HepG2 (cell line): ENCODE data around the gene CTF1. TPM values are rescaled to one million over a fixed set of nuclear protein-coding genes. Genes with fewer than 3 reads are reported as not detected.

Experiments
- MTF2 ChIP-seq: sonication (generic); formaldehyde crosslinking; IDR thresholded peaks from 2 replicates; pipeline ENCODE4 v1.5.0; 2020; ENCODE audit warnings: missing genetic modification reagents, borderline replicate concordance
- NAIF1 ChIP-seq: sonication (generic); formaldehyde crosslinking; IDR thresholded peaks from 2 replicates; pipeline ENCODE4 v1.5.0; 2020; ENCODE audit warnings: mild to moderate bottlenecking, missing genetic modification reagents, borderline replicate concordance
- NCOA1 ChIP-seq: sonication (generic); formaldehyde crosslinking; IDR thresholded peaks from 2 replicates; pipeline ENCODE4 v1.9.0; 2021; ENCODE audit warnings: missing genetic modification reagents
- NFE2L1 ChIP-seq: sonication (generic); formaldehyde crosslinking; IDR thresholded peaks from 2 replicates; pipeline ENCODE4 v1.4.0; 2020; ENCODE audit warnings: missing genetic modification reagents, mild to moderate bottlenecking, borderline replicate concordance
- PRPF4 ChIP-seq: fragments of 200-400 bp; formaldehyde crosslinking; IDR thresholded peaks from 2 replicates; pipeline ENCODE4 v1.6.1; 2016; ENCODE audit warnings: low read length, low read depth; ENCODE audit not compliant: poor library complexity, severe bottlenecking
- TOE1 ChIP-seq: sonication (generic); formaldehyde crosslinking; IDR thresholded peaks from 2 replicates; pipeline ENCODE4 v1.4.0; 2020; ENCODE audit warnings: mild to moderate bottlenecking, missing genetic modification reagents
- ZNF33B ChIP-seq: sonication (generic); formaldehyde crosslinking; IDR thresholded peaks from 2 replicates; pipeline ENCODE4 v1.5.1; 2020; ENCODE audit warnings: mild to moderate bottlenecking, missing genetic modification reagents
- ZNF34 ChIP-seq: sonication (generic); formaldehyde crosslinking; IDR thresholded peaks from 2 replicates; pipeline ENCODE4 v1.4.0; 2020; ENCODE audit warnings: mild to moderate bottlenecking, missing genetic modification reagents, borderline replicate concordance
- ZNF891 ChIP-seq: sonication (generic); formaldehyde crosslinking; IDR thresholded peaks from 2 replicates; pipeline ENCODE4 v1.5.0; 2020; ENCODE audit warnings: mild to moderate bottlenecking, missing genetic modification reagents
- polyA plus RNA-seq, 8 experiments: library from polyadenylated mRNA; depleted of rRNA in 3 of 8; stranded (reverse) in 7 of 8; unstranded in 1 of 8; fragments of >200 nt; fragmentation: Illumina TruSeq in 4 of 8; extraction: Trizol in 4 of 8; gene quantifications; 2 replicates each; pipeline versions ENCODE4 v1.2.1 to v1.2.3, GENCODE V29; 2011 to 2016; ENCODE audit warnings: low read depth in 4 of 8, missing spikeins in 1 of 8, mixed read lengths in 1 of 8; ENCODE audit not compliant: insufficient read depth in 1 of 8
- total RNA-seq, 5 experiments: library from RNA; depleted of rRNA; stranded (reverse); fragments of >200 nt; fragmentation: Illumina TruSeq; extraction: Trizol; gene quantifications; 2 replicates each; pipeline ENCODE4 v1.2.3, GENCODE V29; 2016; ENCODE audit warnings: low read depth in 1 of 5
- TF ChIP-seq, protein P1 (sequence below): sonication (generic); formaldehyde crosslinking; IDR thresholded peaks from 2 replicates; pipeline ENCODE4 v1.5.0; 2020; ENCODE audit warnings: mild to moderate bottlenecking, missing genetic modification reagents, borderline replicate concordance
- TF ChIP-seq, protein P2 (sequence below): sonication (generic); formaldehyde crosslinking; IDR thresholded peaks from 2 replicates; pipeline ENCODE4 v1.5.1; 2020; ENCODE audit warnings: missing genetic modification reagents, mild to moderate bottlenecking, borderline replicate concordance
- TF ChIP-seq, protein P3 (sequence below): sonication (generic); formaldehyde crosslinking; IDR thresholded peaks from 2 replicates; pipeline ENCODE4 v1.5.0; 2020; ENCODE audit warnings: missing genetic modification reagents
- TF ChIP-seq, protein P4 (sequence below): sonication (generic); formaldehyde crosslinking; IDR thresholded peaks from 2 replicates; pipeline ENCODE4 v1.4.0; 2020; ENCODE audit warnings: mild to moderate bottlenecking, missing genetic modification reagents
- TF ChIP-seq, protein P5 (sequence below): sonication (generic); formaldehyde crosslinking; IDR thresholded peaks from 2 replicates; pipeline ENCODE4 v1.5.0; 2020; ENCODE audit warnings: mild to moderate bottlenecking, missing genetic modification reagents, moderate library complexity
- TF ChIP-seq, protein P6 (sequence below): sonication (generic); formaldehyde crosslinking; conservative IDR thresholded peaks from 2 replicates; pipeline ENCODE4 v1.4.0; 2020; ENCODE audit warnings: missing genetic modification reagents

The CTF1 gene
- total and polyA plus RNA-seq, 2 of the 13 experiments (the other 11 are each of a cell fraction or from before 2014, with no cell fraction given): 0.13 to 1.8 TPM

DNA sequence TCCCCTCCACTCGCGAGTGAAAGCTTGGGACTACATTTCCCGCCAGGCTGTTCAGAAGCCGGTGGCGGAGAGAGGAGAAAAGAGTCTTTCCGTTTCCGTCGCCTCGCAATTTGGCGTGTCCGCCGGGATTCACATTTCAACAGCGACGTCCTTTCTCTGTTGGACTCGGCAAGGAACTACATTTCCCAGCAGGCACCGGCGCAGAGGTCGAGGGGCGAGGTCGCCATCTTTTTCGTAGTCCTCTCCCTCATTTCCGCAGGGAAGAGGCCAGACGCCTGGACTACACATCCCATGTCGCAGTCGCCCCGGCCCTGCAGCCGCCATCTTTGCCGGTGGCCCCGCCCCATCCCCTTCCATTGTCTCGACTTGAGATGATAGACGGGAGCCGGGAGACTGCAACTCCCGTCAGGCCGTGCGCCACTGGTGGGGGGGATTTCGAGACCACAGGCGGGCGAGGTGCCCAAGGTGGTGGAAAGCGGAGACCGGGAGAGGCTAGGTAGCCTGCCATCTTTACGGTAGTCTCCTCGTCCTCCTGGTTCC lies 26.1 kb downstream of the CTF1 start (continued):
- TF ChIP-seq, protein P1, sequence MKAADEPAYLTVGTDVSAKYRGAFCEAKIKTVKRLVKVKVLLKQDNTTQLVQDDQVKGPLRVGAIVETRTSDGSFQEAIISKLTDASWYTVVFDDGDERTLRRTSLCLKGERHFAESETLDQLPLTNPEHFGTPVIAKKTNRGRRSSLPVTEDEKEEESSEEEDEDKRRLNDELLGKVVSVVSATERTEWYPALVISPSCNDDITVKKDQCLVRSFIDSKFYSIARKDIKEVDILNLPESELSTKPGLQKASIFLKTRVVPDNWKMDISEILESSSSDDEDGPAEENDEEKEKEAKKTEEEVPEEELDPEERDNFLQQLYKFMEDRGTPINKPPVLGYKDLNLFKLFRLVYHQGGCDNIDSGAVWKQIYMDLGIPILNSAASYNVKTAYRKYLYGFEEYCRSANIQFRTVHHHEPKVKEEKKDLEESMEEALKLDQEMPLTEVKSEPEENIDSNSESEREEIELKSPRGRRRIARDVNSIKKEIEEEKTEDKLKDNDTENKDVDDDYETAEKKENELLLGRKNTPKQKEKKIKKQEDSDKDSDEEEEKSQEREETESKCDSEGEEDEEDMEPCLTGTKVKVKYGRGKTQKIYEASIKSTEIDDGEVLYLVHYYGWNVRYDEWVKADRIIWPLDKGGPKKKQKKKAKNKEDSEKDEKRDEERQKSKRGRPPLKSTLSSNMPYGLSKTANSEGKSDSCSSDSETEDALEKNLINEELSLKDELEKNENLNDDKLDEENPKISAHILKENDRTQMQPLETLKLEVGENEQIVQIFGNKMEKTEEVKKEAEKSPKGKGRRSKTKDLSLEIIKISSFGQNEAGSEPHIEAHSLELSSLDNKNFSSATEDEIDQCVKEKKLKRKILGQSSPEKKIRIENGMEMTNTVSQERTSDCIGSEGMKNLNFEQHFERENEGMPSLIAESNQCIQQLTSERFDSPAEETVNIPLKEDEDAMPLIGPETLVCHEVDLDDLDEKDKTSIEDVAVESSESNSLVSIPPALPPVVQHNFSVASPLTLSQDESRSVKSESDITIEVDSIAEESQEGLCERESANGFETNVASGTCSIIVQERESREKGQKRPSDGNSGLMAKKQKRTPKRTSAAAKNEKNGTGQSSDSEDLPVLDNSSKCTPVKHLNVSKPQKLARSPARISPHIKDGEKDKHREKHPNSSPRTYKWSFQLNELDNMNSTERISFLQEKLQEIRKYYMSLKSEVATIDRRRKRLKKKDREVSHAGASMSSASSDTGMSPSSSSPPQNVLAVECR (CRISPR knock-in tag): peak; percentile 77; the same call in 1 of the 2 replicates
- TF ChIP-seq, protein P2, sequence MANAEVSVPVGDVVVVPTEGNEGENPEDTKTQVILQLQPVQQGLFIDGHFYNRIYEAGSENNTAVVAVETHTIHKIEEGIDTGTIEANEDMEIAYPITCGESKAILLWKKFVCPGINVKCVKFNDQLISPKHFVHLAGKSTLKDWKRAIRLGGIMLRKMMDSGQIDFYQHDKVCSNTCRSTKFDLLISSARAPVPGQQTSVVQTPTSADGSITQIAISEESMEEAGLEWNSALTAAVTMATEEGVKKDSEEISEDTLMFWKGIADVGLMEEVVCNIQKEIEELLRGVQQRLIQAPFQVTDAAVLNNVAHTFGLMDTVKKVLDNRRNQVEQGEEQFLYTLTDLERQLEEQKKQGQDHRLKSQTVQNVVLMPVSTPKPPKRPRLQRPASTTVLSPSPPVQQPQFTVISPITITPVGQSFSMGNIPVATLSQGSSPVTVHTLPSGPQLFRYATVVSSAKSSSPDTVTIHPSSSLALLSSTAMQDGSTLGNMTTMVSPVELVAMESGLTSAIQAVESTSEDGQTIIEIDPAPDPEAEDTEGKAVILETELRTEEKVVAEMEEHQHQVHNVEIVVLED: peak; percentile 78; the same call in 1 of the 2 replicates
- TF ChIP-seq MTF2 (no peak; the same call in 1 of the 2 replicates), NCOA1 (CRISPR knock-in tag) (0 out of 2 replicates have a peak, but pooled peaks have one; percentile 2), TOE1 (CRISPR knock-in tag) (no peak), NFE2L1 (CRISPR knock-in tag) (no peak), PRPF4 (no peak), ZNF33B (CRISPR knock-in tag) (no peak), ZNF34 (CRISPR knock-in tag) (no peak), ZNF891 (peak; percentile 42; the same call in 1 of the 2 replicates), NAIF1 (peak; percentile 72; the same call in 1 of the 2 replicates)
- TF ChIP-seq, protein P3, sequence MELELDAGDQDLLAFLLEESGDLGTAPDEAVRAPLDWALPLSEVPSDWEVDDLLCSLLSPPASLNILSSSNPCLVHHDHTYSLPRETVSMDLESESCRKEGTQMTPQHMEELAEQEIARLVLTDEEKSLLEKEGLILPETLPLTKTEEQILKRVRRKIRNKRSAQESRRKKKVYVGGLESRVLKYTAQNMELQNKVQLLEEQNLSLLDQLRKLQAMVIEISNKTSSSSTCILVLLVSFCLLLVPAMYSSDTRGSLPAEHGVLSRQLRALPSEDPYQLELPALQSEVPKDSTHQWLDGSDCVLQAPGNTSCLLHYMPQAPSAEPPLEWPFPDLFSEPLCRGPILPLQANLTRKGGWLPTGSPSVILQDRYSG (CRISPR knock-in tag): 0 out of 2 replicates have a peak, but pooled peaks have one; percentile 78
- TF ChIP-seq, protein P4, sequence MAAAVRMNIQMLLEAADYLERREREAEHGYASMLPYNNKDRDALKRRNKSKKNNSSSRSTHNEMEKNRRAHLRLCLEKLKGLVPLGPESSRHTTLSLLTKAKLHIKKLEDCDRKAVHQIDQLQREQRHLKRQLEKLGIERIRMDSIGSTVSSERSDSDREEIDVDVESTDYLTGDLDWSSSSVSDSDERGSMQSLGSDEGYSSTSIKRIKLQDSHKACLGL: peak; percentile 21; the same call in 1 of the 2 replicates
- TF ChIP-seq, protein P5, sequence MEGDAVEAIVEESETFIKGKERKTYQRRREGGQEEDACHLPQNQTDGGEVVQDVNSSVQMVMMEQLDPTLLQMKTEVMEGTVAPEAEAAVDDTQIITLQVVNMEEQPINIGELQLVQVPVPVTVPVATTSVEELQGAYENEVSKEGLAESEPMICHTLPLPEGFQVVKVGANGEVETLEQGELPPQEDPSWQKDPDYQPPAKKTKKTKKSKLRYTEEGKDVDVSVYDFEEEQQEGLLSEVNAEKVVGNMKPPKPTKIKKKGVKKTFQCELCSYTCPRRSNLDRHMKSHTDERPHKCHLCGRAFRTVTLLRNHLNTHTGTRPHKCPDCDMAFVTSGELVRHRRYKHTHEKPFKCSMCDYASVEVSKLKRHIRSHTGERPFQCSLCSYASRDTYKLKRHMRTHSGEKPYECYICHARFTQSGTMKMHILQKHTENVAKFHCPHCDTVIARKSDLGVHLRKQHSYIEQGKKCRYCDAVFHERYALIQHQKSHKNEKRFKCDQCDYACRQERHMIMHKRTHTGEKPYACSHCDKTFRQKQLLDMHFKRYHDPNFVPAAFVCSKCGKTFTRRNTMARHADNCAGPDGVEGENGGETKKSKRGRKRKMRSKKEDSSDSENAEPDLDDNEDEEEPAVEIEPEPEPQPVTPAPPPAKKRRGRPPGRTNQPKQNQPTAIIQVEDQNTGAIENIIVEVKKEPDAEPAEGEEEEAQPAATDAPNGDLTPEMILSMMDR (CRISPR knock-in tag): no peak
- TF ChIP-seq, protein P6, sequence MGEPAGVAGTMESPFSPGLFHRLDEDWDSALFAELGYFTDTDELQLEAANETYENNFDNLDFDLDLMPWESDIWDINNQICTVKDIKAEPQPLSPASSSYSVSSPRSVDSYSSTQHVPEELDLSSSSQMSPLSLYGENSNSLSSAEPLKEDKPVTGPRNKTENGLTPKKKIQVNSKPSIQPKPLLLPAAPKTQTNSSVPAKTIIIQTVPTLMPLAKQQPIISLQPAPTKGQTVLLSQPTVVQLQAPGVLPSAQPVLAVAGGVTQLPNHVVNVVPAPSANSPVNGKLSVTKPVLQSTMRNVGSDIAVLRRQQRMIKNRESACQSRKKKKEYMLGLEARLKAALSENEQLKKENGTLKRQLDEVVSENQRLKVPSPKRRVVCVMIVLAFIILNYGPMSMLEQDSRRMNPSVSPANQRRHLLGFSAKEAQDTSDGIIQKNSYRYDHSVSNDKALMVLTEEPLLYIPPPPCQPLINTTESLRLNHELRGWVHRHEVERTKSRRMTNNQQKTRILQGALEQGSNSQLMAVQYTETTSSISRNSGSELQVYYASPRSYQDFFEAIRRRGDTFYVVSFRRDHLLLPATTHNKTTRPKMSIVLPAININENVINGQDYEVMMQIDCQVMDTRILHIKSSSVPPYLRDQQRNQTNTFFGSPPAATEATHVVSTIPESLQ (CRISPR knock-in tag): 0 out of 2 replicates have a peak, but pooled peaks have one; percentile 31
